IPS-18a (cell line): ENCODE measurements around the gene RFLNA.
"Not testable (repeated sequence)": the region's sequence is repeated elsewhere in the genome, so short reads cannot be mapped to it uniquely, and the experiment has no call there.

Source experiments
- H3K27ac ChIP-seq: one replicate; pipeline ENCODE4 v1.5.1; 2013; ENCODE audit warnings: low read length
- H3K27me3 ChIP-seq: one replicate; pipeline ENCODE4 v1.6.1; 2013; ENCODE audit warnings: mild to moderate bottlenecking, low read length; ENCODE audit not compliant: control insufficient read depth, insufficient read depth
- H3K36me3 ChIP-seq: one replicate; pipeline ENCODE4 v1.6.1; 2013; ENCODE audit warnings: low read depth, low read length; ENCODE audit not compliant: control insufficient read depth
- H3K4me1 ChIP-seq: one replicate; pipeline ENCODE4 v1.6.1; 2013; ENCODE audit warnings: low read depth, low read length; ENCODE audit not compliant: control insufficient read depth
- H3K4me3 ChIP-seq: one replicate; pipeline ENCODE4 v1.5.1; 2013; ENCODE audit warnings: low read length
- H3K9ac ChIP-seq: one replicate; pipeline ENCODE4 v1.6.1; 2013; ENCODE audit warnings: mild to moderate bottlenecking, low read length, moderate library complexity
- H3K9me3 ChIP-seq: one replicate; pipeline ENCODE4 v1.6.1; 2013; ENCODE audit warnings: low read depth, low read length; ENCODE audit not compliant: control insufficient read depth

RFLNA gene

GRCh38 chr12:124298685-124299410, 4.0 kb downstream of the RFLNA start:
- Histone ChIP-seq H3K27me3 (peaks cover 31% of the 10 kb centered on the region), H3K27ac (no peak overlapping the region), H3K4me3 (no peak overlapping the region), H3K9ac (no peak overlapping the region), H3K36me3 (no peaks in the 10 kb centered on the region), H3K9me3 (no peaks in the 10 kb centered on the region), H3K4me1 (peaks cover 12% of the 10 kb centered on the region)

- Histone ChIP-seq H3K27ac (no peak overlapping the region), H3K9me3 (no peaks in the 10 kb centered on the region), H3K4me3 (no peak overlapping the region), H3K36me3 (no peaks in the 10 kb centered on the region), H3K4me1 (peaks cover 8% of the 10 kb centered on the region), H3K9ac (no peak overlapping the region), H3K27me3 (peaks cover 21% of the 10 kb centered on the region)
Observed at GRCh38 chr12:124299628-124300388, 4.9 kb downstream of the RFLNA start.

GRCh38 chr12:124300657-124301056, 5.8 kb downstream of the RFLNA start:
- not testable (repeated sequence) for H3K4me1 ChIP-seq, H3K4me3 ChIP-seq, H3K27ac ChIP-seq, H3K36me3 ChIP-seq, H3K9ac ChIP-seq, H3K9me3 ChIP-seq
- peaks cover 18% of the 10 kb centered on the region for H3K27me3 ChIP-seq

DNA sequence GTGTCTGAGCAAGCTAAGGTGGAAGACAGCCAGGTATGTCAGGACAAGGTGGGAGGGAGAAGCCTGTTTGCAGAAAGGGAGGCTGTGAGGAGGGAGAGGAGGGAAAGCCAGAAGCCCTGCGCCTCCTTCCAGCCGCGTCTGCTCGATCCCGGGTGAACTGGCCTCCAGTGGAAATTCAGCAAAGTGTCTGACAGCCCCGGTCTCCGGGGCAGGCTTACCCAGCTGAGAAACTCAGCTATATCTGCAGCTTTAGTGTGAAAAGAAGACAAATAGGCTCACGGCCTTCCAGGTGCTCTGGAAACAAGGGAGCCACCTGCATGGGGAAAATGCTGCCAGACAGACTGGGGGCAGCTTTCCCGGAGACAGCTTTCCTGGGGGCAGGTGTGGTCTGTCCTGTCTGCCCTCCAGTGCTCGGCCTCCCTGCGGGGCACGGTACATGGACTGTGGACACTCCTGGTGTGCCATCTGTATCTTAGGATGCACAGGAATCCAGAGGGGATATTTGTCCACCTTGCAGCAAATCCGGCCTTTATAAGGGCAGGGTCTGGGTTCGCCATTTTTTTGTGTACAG, 6.3 kb downstream of the RFLNA start:
- Histone ChIP-seq H3K4me3 (no peak overlapping the region), H3K27ac (no peak overlapping the region), H3K9ac (no peak overlapping the region), H3K4me1 (peaks cover 8% of the 10 kb centered on the region), H3K36me3 (no peaks in the 10 kb centered on the region), H3K9me3 (no peaks in the 10 kb centered on the region), H3K27me3 (peaks cover 13% of the 10 kb centered on the region)

- Histone ChIP-seq H3K4me3 (no peak overlapping the region), H3K9ac (no peak overlapping the region), H3K27me3 (peaks cover 1% of the 10 kb centered on the region), H3K9me3 (no peaks in the 10 kb centered on the region), H3K36me3 (no peaks in the 10 kb centered on the region), H3K27ac (no peak overlapping the region), H3K4me1 (no peaks in the 10 kb centered on the region)
Observed at GRCh38 chr12:124302241-124302806, 7.4 kb downstream of the RFLNA start.

DNA sequence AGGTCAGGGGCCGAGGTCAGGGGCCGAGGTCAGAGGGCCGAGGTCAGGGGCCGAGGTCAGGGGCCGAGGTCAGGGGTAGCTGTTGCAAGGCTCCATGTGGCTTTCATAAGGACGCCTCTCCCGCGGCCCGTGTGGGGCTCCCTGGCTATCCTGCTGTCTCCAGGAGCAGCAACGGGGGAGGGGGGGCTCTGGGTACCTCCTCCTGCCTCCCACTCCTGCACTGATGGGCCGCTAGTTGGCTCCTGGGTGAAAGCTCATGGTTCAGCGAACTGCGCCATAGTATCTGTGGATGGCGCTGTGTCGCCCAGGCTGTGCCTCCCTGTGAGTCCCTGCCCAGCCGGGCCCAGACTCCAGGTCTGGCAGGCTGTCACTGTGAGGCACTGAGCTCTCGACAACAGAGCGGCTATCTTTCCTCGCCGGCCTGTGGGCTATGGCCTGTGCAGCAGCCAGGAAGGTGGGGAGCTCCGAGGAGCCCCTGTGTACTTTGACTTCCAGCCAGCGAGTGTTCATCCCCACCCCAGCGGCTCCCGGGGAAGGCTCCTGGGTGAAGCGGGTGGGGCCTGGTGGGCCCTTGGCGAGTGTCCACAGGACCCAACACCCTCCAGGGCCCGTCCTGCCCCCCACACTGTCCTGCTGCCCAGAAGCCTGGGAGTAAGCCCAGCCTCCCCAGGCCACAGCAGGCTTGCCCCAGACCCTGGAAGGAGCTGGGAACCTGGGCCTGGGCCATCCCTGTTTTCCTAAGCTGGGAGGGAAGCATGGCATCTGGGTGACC, 8.1 kb downstream of the RFLNA start:
- no peaks in the 10 kb centered on the region for H3K27me3 ChIP-seq
- no peaks in the 10 kb centered on the region for H3K36me3 ChIP-seq
- H3K27ac ChIP-seq, result no peak overlapping the region
- no peaks in the 10 kb centered on the region for H3K4me1 ChIP-seq
- H3K9me3 ChIP-seq, result no peaks in the 10 kb centered on the region
- no peak overlapping the region for H3K9ac ChIP-seq
- no peak overlapping the region for H3K4me3 ChIP-seq

DNA sequence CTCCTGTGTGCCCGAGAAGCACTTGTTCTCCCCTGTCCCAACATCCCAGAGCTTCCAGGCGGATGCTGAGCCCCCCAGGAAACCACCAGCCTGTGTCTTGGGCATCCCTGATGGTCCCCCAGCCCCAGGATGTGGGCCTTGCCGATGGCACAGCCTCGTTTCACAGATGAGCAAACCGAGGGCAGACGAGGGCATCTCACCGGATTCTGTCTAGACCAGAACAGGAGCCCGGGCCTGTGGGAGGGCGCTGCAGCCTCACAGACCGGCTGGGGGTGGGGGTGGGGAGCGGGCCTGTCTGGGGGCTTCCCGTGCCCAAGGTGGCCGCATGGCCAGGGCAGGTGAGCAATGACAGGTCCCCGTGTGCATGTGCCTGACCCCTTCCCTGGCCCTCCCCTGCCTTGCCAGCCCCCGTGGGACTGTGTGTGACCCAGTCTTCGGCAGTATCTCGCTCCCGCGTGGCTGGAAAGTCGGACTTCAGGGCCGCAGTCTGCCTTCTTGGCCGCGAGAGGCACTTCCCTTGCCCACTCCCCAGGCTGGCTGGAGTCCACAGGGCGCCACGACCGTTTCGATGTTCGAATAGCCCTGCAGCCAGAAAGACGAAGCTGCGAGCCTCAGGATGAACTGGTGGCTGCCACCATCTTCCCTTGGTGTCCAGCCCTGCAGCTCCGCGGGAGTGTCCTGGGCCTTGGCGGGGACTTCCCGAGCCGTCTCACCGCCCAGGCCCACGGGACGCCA, 8.9 kb downstream of the RFLNA start:
- Histone ChIP-seq H3K4me3 (no peak overlapping the region), H3K9ac (no peak overlapping the region), H3K9me3 (no peaks in the 10 kb centered on the region), H3K27me3 (no peaks in the 10 kb centered on the region), H3K4me1 (no peaks in the 10 kb centered on the region), H3K36me3 (no peaks in the 10 kb centered on the region), H3K27ac (no peak overlapping the region)

DNA sequence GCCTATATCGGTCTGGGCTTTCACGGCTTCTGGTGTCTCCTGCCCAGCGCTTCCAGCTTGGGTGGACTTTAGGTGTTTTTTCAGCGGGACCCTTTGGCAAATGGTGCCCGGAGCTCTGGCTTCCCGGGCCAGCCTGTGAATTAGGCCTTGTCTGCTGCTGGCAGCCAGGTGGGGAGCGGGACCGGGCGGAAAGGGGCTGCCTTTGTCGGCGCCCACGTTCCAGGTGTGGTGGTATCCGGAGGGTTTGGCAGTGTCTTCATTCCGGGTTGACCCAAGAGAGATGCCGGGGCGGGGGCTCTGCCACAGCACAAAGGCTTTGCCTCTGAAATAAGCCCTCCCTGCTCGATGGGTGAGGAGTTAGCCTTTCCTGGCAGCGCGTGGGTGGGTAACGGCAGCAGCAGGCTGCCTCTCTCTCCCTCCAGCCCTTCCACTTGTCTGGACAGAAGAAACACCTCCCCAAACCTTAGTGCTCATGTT, 9.5 kb downstream of the RFLNA start:
- Histone ChIP-seq H3K4me3 (no peak overlapping the region), H3K4me1 (no peaks in the 10 kb centered on the region), H3K36me3 (no peaks in the 10 kb centered on the region), H3K9ac (no peak overlapping the region), H3K27me3 (no peaks in the 10 kb centered on the region), H3K9me3 (no peaks in the 10 kb centered on the region), H3K27ac (no peak overlapping the region)

DNA sequence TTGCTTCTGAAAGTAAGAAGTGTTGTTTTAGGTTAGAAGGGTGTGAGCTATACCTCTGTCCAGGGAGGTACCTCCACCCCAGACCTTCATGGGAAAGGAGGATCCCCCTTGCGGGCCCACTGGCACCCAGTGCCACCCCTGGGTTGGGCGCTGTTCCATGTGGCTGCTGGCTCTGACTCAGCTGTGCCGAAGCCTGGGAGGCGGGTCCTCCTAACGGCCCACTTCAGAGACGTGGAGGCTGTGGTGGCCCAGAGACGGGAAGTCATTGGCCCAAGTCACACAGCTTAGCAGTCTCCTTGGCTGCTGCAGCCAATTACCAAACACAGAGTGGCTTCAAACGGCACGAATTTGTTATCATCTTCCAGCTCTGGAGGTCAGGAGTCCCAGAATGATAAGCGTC, 10.2 kb downstream of the RFLNA start:
- Histone ChIP-seq H3K4me3 (no peak overlapping the region), H3K36me3 (no peaks in the 10 kb centered on the region), H3K27ac (no peak overlapping the region), H3K9me3 (no peaks in the 10 kb centered on the region), H3K9ac (no peak overlapping the region), H3K4me1 (no peaks in the 10 kb centered on the region), H3K27me3 (no peaks in the 10 kb centered on the region)

- Histone ChIP-seq H3K9me3 (no peaks in the 10 kb centered on the region), H3K27ac (no peak overlapping the region), H3K27me3 (no peaks in the 10 kb centered on the region), H3K4me3 (no peak overlapping the region), H3K36me3 (no peaks in the 10 kb centered on the region), H3K4me1 (no peaks in the 10 kb centered on the region), H3K9ac (no peak overlapping the region)
Observed at GRCh38 chr12:124305776-124306685, 11.1 kb downstream of the RFLNA start.
